Stimulated activated CD4-positive, alpha-beta T cell treated with anti-CD3 and anti-CD28 coated beads, Interleukin-1b, Interleukin-23, amount 100 ng/mL, for 4 hours (primary cell): ENCODE data around the gene ZNF454.
A peak's percentile ranks its signal among the peaks of the same experiment; 100 is the strongest.

Source experiments
- DNase-seq, 2 donors: peaks; one replicate each; pipeline ENCODE4 v3.0.0-alpha.2; 2020; ENCODE audit warnings: low read depth in 2 of 2

The ZNF454 gene

DNA sequence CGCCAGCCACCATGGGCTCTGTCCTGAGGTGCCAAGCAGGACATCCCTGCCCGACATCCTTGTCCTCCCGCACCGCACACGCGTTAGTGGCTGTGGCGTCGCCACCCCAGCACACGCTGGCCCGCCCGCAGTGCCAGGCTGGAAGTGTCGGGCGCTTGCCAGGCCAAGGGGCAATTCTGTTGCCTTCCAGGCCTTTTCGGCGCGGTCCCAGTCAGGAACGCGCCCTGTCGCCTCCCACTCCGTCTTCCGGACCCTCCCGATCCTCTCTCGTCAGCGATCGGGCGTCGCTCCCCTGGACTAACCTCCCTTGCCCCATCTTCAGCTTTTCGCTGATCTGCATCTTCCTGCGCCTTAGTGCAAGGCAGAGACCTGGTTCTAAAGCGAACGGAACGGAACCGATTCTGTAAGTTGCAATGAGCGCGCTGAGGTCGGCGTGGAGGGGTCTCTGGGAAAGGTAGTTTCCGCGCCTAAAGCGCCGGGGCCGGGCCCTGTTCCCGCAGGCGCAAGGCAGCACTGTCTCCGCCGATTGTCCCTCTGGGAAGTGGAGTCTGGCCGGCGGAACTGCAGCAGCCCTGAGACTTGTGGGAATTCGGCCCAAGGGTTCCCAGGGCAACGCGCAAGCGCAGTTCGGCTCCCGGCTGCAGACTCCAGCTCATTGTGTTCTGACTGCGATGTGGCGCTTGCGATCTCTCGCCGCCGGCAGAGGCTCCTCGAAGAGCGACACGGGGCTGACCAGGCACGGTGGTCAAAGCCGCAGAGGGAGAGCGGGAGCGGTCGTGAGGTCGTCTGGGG, at the start of gene ZNF454:
Gene ZNF454, plus strand, starts transcription at position 630 of the 792 bp plus-strand sequence. CDS start 1,594 bp downstream, outside the sequence.
- no peak for DNase-seq

DNA sequence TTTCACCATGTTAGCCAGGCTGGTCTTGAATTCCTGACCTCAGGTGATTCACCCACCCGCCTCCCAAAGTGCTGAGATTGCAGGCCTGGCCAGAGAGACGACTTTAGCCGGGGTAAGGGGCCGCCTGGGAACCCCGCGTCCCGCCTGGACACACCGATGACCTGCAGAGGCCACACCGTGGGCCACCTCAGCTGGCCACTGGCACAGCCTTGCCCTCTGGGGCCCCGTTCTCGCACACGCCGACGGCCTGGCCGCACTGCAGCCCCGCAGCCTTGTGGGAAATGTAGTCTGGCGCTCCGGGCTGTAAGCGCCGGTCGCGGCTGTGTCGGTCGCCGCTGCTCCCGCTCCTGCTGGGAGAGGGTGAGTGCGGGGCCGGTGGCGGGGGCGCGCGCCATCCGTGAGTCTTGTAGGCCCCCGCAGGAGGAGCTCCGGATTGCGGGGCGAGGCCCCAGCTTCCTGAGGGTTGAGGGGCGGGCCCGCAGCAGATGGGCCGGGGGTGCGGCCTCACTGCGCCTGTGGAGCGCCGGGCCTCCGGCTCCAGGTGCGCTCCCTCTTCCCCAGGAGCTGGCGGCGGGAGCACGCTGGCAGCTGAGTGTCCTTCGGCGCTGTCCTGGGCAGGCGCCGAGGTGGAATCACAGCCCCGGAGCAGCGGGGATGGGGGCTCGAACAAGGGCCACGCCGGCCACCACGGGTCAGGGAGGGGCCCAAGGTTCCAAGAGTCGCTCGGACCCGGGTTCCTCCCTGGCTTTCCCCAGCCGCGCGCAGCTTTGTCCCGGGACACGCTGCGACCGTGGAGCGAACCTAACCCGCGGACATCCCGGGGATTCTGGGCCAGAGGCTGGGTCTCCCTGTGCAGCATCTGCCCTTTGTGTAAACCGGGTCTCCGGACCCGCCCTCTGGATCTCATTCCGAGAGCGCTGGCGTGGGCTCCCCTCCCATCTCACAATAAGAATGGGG, 45.1 kb upstream of the ZNF454 start, which contains the start of gene ZFP2:
Gene ZFP2, plus strand, starts transcription at position 299 of the 957 bp plus-strand sequence. CDS start 35,401 bp downstream, outside the sequence.
- DNase-seq = peak in 1 of 2 donors; percentile 29

DNA sequence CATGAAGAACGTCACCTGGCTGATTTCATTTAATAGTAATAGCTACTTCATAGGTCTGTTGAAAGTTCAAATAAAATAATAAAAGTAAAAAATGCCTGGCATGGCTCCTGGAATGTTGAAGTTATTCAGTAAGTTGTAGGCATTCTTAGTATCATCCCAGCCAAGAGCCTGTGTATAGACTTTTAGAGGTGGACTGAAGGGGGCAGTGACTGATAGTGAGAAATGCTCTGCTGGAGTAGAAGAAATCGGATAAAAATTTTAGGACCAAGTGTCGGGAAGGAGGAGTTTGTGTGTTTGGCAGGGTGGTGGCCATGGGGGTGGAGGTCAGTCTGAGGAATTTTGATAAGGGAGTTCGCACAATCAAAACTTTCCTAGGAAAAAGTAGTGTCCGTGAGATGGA, 41.7 kb upstream of the ZNF454 start:
- DNase-seq = no peak

DNA sequence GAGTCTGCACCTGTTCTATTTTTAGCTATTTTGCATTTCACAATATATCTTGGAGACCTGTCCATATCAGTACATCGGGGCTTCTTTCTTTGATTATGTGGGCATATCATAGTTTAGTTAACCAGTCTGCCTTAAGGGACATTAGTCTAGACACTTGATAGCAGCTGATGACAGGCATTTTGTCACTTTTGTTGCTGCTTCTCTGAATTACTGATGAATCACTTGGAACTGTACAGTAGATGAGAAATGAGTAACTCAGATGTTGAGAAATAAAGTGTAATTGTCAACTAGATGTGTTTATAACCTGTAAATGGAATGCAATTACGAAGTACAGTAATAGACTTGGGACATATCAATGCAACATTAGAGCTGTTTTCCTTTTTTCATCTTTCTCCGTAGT, 38.1 kb upstream of the ZNF454 start:
- no peak for DNase-seq

DNA sequence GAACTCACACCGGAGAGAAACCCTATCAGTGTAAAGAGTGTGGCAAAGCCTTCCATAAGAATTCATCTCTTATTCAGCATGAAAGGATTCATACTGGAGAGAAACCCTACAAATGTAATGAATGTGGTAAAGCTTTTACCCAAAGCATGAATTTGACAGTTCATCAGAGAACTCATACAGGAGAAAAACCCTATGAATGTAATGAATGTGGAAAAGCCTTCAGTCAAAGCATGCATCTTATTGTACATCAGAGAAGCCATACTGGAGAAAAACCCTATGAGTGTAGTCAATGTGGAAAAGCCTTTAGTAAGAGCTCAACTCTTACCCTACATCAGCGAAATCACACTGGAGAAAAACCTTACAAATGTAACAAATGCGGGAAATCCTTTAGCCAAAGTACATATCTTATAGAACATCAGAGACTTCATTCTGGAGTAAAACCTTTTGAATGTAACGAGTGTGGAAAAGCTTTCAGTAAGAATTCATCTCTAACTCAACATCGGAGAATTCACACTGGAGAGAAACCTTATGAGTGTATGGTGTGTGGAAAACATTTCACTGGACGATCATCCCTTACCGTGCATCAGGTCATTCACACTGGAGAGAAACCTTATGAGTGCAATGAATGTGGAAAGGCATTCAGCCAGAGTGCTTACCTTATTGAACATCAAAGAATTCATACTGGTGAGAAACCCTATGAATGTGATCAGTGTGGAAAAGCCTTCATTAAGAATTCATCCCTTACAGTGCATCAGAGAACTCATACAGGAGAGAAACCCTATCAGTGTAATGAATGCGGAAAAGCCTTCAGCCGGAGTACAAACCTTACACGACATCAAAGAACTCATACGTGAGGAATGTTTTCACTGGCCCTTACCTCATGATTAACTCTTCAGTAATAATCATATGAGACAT, 8.9 kb upstream of the ZNF454 start:
- DNase-seq = no peak

DNA sequence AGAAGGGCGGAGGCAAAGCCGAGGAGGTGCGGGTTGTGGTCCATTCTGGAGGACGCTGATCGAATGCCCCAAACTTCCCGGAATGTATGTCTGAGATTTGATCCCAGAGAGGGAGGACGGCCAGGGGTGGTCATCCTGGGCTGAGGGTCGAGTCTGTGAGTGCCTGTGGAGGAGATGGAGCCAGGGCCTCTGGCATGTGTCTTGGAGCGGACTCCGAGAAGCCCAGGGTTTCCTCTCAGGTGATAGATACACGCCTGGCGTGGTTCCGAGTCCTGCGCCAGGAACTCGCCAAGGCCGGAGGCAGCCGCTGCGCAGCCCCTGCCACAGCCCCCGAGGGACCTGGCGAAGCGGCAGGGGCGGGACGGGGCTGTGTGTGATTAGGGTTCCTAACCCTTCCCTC, 363 bp downstream of the ZNF454 start:
- DNase-seq = no peak

DNA sequence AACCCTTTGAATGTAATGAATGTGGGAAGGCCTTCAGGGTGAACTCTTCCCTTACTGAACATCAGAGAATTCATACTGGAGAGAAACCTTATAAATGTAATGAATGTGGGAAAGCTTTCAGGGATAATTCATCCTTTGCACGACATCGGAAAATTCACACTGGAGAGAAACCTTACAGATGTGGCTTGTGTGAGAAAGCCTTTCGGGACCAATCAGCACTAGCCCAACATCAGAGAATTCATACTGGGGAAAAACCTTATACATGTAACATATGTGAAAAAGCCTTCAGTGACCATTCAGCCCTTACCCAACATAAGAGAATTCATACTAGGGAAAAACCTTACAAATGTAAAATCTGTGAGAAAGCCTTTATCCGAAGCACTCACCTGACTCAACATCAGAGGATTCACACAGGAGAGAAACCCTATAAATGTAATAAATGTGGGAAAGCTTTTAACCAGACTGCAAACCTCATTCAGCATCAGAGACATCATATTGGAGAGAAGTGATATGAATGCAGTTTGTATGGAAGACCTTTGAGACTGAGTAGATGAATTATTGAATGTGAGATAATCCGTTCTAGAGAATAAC, 24.6 kb downstream of the ZNF454 start:
- no peak for DNase-seq

DNA sequence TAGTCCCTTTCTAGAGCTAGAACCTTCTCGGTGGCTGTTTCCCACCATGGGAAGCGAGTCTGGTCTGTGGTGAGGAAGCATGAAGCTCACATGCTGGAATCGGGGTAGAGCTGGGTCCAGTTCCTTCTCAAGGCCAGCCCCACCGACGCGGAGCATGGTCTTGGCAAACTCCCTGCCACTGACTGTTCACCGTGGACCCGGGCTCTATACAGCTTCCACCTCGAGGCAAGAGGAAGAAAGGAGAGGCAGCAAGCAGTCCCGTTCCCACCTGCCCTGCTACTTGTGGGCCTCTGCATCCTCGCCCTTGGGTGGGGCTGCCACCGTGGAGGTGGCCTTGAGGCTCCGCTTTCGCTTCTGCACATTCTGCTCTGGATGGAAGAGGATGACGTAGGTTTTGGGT, 40.4 kb downstream of the ZNF454 start:
- no peak for DNase-seq

DNA sequence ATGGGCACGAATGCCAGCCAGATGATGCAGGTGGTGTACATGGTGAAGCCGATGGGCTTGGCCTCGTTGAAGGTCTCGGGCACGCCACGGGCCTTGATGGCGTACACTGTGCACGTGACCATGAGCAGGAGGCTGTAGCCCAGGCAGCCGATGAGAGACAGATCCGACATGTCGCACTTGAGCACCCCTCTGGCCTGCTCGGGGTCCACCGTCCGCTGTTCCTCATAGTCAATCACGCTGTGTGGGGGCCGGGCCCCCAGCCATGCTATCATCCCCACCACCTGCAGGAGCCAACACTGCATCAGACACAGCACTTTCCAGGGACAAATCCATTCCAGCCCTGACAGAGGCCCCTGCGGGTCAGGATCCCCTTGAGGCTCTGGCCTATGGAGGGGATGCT, 41.9 kb downstream of the ZNF454 start:
- DNase-seq = no peak

DNA sequence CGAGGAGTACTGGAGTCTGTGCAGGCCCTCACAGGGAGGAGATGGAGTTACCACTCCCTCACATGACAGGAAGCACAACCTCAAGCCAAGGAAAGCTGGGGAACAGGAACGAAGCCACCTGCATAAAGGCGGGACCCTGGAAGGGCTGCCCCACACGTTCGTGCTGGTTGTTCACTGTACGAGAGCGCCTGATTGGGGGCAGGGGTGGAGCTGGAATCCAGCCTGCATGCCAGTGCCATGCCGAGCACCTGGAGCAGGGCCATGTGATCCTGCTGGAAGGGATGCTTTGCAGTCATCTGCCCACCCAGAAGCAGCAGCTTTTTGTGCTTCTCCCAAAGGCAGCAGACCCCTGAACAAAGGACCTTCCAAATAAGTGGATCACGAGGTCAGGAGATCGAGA, 42.7 kb downstream of the ZNF454 start:
- no peak for DNase-seq

DNA sequence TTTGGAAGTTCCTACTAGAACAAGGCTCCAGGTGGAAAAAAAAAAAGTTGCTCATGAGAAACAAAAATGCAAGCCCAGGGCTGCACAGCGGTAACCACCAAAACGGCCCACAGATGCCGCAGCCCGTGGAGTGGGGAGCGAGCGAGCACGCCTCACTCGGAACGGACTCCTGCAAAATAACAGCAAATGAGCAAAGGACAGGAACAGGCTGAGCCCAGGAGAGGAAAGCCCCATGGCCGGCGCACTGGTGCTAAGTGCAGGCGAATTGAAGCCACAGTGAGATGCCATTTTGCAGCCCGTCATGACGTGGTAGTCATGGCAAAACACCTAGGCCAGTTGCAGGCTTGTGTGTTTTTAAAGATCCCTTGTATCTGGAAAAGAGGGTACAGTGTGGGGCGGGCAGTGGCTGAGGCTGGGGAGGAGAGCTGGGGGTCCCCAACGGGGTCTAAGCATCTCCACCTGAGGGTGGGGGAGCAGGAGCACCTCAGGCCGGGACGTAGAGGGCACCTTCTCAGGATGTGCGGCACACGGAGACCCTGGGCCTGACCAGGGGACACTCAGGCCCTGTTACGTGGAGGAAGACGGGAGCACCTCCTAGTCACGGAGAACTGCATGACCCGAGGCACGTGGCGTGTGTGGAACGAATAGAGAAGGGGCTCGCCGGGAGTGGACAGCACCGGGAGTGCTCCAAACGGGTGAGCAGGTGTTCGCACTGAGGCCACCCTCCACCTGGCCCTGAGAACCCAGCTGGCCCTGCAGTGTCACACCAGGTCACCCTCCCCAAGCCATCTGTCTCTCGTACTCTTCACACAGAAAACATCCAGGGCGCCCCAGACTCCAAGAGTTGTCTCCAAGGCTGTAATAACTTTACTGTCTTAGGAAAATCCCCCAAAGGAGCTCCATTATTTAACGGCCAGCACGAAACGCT, 43.4 kb downstream of the ZNF454 start:
- DNase-seq = no peak

DNA sequence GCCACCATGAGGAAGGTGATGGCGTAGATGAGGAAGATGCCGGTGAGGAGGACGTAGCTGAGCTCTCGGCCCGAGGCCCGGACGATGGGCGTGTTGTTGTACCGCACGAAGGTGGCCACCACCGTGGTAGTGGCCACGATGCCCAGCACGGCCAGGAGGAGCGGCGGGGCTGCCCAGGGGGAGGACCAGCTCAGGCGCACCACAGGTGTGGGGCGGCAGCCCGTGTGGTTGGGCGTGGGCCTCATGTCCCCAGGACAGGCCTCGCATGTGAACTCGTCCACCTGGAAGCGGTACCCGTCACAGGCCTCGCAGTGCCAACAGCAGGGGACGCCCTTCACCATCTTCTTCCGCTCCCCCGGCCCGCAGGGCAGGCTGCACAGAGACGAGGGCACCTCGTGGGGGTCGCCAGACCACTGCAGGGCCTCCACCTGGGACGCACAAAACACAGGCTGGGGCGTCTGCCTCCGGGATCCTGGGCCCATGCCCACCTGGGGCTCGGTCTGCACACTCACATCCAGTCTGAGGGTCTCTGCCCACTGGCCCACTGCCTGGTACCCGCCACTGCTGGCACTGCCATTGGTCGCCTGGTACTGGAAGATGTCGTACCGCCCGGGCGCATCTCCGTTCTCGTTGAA, 45.4 kb downstream of the ZNF454 start:
- no peak for DNase-seq

DNA sequence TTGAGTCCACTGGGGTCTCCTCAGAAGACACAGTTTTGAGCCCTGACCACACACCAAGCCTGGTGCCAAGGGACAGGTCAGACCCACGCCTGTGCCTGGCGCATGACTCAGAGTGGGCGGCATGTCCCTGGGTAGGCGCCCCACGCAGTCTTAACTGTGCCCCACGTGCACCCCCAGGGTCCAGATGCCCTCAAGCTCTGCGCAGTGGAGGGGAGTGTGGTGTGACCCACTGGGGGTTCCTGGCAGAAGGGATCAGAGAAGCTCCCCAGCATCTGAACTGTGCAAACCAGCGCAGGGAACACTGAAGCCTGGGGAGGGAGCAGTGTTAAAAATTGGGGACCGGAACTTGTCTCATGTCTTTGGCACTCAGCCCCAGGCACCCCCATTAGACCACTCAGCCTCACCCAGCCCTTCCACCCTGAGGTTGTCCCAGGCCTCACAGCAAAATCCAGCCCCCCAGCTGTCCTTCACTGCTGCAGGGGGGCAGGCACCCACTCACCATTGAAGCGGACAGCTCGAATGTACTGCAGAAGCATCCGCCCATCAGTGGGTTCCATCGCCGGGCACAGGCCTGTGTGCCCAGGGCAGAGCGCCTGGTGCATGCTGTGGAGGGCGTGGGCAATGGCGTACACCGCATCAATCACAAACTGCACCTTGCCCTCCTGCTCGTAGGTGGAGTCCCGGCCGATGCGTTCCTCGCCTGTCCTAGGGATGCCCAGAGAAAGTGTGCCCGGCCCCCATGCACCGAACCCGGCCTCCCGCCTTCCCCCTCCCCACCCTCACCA, 47.6 kb downstream of the ZNF454 start:
- no peak for DNase-seq

DNA sequence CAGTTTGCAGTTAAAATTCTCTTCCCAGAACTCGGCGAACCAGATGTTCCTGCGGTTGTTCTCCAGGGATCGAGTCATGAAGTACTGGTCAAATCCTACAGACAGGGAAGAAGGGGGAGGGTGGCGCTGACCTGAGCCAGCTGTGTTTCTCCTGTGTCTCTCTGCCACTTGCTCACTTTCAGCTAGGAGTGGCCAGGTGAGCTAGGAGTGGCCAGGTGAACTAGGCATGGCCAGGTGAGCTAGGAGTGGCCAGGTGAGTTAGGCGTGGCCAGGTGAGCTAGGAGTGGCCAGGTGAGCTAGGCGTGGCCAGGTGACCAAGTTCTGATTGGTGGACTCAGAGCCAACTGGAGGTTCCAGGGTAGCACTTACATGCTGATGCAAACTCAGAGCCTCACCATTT, 48.3 kb downstream of the ZNF454 start:
- no peak for DNase-seq

DNA sequence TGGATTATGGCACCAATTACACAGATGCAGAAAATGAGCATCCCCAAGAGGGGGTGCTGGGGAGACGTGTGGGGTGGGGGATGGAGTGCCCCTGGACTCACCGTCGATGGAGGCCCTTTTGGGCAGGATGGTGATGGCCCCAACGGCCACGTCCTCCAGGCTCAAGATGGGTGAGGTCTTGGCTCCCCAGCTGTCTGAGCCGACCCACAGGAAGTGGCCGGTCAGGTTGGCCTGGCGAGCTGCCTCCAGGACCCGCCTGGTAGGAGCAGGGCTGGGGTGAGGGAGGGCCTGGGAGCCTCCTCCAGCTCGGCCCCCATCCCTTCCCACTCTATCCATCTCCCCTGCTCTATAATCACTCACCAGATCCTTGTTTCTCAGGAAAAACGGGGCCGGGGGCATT, 49.5 kb downstream of the ZNF454 start:
- no peak for DNase-seq

DNA sequence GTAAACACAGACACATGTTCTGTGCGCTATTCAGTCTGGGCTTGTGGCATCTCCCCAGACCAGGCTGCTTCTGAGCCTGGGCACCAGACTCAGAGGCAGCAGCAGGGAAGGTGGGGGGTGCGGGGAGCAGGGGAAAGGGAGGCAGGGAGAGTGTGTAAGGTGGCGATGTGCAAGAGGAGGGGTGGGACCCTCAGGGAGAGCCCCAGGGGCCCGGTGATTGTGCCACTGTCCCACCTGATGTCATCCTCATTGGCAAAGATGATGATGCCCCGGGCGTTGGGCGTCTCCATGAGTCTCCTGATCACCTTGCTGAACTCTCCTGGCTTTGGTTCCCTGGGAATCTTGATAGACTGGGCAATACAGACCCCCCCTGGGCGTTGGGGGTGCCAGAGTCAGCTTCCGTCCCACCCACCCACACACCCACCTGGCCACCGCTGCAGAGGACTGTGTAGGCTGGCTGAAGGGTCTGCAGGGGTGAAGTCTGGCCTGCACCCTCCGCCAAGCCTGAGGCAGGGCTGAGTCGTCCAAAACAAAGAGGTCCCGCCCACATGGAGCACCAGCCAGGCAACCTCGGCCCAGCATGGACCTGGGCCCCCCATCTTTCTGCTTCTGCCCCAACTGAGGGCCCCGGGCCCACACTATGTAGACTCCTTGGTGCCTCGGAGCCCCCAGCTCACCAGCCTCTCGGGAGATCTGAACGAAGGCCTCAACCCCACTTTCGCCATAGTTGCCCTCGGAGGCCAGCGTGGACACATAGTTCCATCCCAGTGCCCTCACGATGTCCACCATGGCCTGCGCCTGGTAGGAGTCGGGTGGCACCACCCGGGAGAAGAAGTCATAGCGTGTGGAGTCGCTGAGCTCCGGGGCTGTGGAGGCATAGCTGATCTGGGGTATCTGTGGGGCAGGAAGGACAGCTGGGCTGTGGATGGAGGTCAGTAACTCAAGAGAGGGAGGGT, 50.5 kb downstream of the ZNF454 start:
- DNase-seq = no peak

DNA sequence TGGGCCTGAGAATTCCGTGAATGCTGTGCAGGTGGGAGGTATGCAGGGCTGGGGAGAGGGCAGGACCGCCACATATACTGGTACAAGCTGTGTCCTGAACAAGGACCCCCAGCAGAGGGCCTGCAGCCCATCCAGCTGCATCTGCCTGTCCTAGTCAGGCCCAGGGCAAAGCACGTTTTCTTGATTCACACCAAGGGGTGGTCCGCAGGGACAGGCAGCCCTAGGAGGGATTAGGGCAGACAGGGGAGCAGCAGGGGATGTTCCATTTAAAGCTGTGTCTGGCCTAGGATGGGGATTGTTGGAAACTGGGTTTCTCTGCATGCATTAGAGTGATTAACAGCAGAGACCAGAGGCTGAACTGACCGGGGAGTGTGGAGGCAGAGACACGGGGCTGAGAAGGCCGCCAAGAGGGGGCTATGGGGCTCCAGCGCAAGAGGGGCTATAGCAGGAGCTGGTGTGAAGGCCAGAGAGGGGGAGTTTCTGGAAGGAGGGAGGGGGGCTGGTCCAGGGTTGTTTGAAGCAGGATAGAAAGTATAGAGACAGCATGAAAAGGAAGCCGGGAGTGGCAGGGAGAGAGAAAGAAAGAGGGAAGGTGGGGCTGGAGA, 51.4 kb downstream of the ZNF454 start:
- DNase-seq = no peak
